Naive thymus-derived CD4-positive, alpha-beta T cell (primary cell): ENCODE results near the gene SCO2. TPM values are rescaled to one million over a fixed set of nuclear protein-coding genes. Genes with fewer than 3 reads are reported as not detected.
A peak's percentile ranks its signal among the peaks of the same experiment; 100 is the strongest.
"Not testable (repeated sequence)": the region's sequence is repeated elsewhere in the genome, so short reads cannot be mapped to it uniquely, and the experiment has no call there.

Experiments
- ATAC-seq: fragments of 150-1000 bp; cut with Tn5 transposase; 2 replicates; pipeline ENCODE4 v1.10.0; 2021; ENCODE audit warnings: mild to moderate bottlenecking, moderate library complexity
- CTCF ChIA-PET: fragments of 350-600 bp; sonication (Branson Sonifier 250); formaldehyde crosslinking; loops from one replicate; lab custom pipeline; 2021; ENCODE audit warnings: antibody characterized with exemption; lab: Charles Lee
- POLR2A ChIA-PET: fragments of 350-600 bp; sonication (Branson Sonifier 250); formaldehyde crosslinking; loops from one replicate; lab custom pipeline; 2021; ENCODE audit warnings: antibody characterized with exemption, inconsistent platforms; lab: Charles Lee
- DNase-seq, 9 donors: peaks; one replicate each; pipeline versions ENCODE4 v3.0.0 to v3.0.0-alpha.2; 2020 to 2022; ENCODE audit warnings: mixed read lengths in 1 of 9
- H3K27ac ChIP-seq: one replicate; pipeline ENCODE4 v1.7.0; 2013; ENCODE audit warnings: mild to moderate bottlenecking, low read depth, low read length, moderate library complexity
- H3K27me3 ChIP-seq, 2 donors: one replicate each; pipeline ENCODE4 v1.7.0; 2013; ENCODE audit warnings: low read length in 2 of 2, mild to moderate bottlenecking in 2 of 2, moderate library complexity in 2 of 2; ENCODE audit not compliant: control insufficient read depth in 2 of 2, insufficient read depth in 2 of 2
- H3K36me3 ChIP-seq, 3 experiments: 1 replicate in 2 of 3; 2 replicates in 1 of 3; pipeline ENCODE4 v1.7.0; 2013; ENCODE audit warnings: low read length in 3 of 3, mild to moderate bottlenecking in 3 of 3, moderate library complexity in 1 of 3; ENCODE audit not compliant: insufficient read depth in 3 of 3, control insufficient read depth in 2 of 3
- H3K4me1 ChIP-seq, 2 donors: one replicate each; pipeline ENCODE4 v1.7.0; 2013; ENCODE audit warnings: low read length in 2 of 2, mild to moderate bottlenecking in 2 of 2, moderate library complexity in 1 of 2; ENCODE audit not compliant: control insufficient read depth in 2 of 2, insufficient read depth in 2 of 2
- H3K4me3 ChIP-seq: 2 replicates; pipeline ENCODE4 v1.7.0; 2013; ENCODE audit warnings: mild to moderate bottlenecking, low read length
- H3K9me3 ChIP-seq, 3 experiments: 1 replicate in 2 of 3; 2 replicates in 1 of 3; pipeline ENCODE4 v1.7.0; 2013; ENCODE audit warnings: low read length in 3 of 3; ENCODE audit not compliant: control insufficient read depth in 2 of 3
- H3K27ac Mint-ChIP-seq, 9 donors: one replicate each; pipeline ENCODE4 v1.8.0; 2020 to 2022; ENCODE audit warnings: mixed read lengths in 9 of 9, mild to moderate bottlenecking in 8 of 9, moderate library complexity in 5 of 9, inconsistent platforms in 2 of 9
- H3K27me3 Mint-ChIP-seq, 5 donors: one replicate each; pipeline ENCODE4 v1.8.0; 2021 to 2022; ENCODE audit warnings: mixed read lengths in 5 of 5, mild to moderate bottlenecking in 1 of 5
- H3K36me3 Mint-ChIP-seq, 5 donors: one replicate each; pipeline ENCODE4 v1.8.0; 2020 to 2022; ENCODE audit warnings: mixed read lengths in 5 of 5, mild to moderate bottlenecking in 3 of 5, inconsistent platforms in 1 of 5
- H3K4me1 Mint-ChIP-seq, 7 donors: one replicate each; pipeline ENCODE4 v1.8.0; 2020 to 2022; ENCODE audit warnings: mixed read lengths in 7 of 7, mild to moderate bottlenecking in 3 of 7, inconsistent platforms in 1 of 7
- H3K4me3 Mint-ChIP-seq, 10 donors: one replicate each; pipeline ENCODE4 v1.8.0; 2020 to 2022; ENCODE audit warnings: mild to moderate bottlenecking in 10 of 10, mixed read lengths in 10 of 10, moderate library complexity in 6 of 10, inconsistent platforms in 2 of 10
- H3K9me3 Mint-ChIP-seq, 11 donors: one replicate each; pipeline ENCODE4 v1.8.0; 2020 to 2022; ENCODE audit warnings: mixed read lengths in 11 of 11, mild to moderate bottlenecking in 4 of 11, inconsistent platforms in 1 of 11, moderate library complexity in 1 of 11
- intact Hi-C, 2 donors: fragments of 100-400 bp; cut with micrococcal nuclease; formaldehyde crosslinking; loops; one replicate each; pipeline ENCODE4 v1.15.1; 2023
- polyA plus RNA-seq, 2 donors: library from polyadenylated mRNA; unstranded; fragments of 300-500 nt; fragmentation: Illumina TruSeq; gene quantifications; one replicate each; pipeline ENCODE4 v1.2.3, GENCODE V29; 2021
- total RNA-seq, 6 experiments: library from RNA in 5 of 6; stranded (reverse) in 5 of 6; gene quantifications; 1 replicate in 5 of 6; 2 replicates in 1 of 6; pipeline ENCODE4 v1.2.3 and lab custom pipeline; 2021 to 2026

Gene SCO2
- total and polyA plus RNA-seq, 7 experiments from 2014 or later = 2.2 to 12.0 (median 5.5) TPM

GRCh38 chr22:50544078-50544745 is 18.8 kb upstream of the SCO2 start:
- ChIA-PET CTCF (interaction anchor here (0.6 to 1.6 kb wide), 3 partner anchors 19 to 739 kb away, joined by 3 to 5 read pairs (median 3); partner anchors contain the start of gene SYCE3), POLR2A (interaction anchor here (1.1 to 3.2 kb wide), 6 partner anchors 16 to 77 kb away, joined by 3 to 19 read pairs (median 5); partner anchors contain the start of genes SCO2 and SYCE3)
- peak overlapping the region; percentile 45 for H3K27ac ChIP-seq
- no peaks in the 10 kb centered on the region for H3K27me3 ChIP-seq
- H3K4me3 Mint-ChIP-seq = peak overlapping the region; percentile 53 to 77 (median 70)
- H3K36me3 Mint-ChIP-seq = peaks cover 0 to 10% (median 0%) of the 10 kb centered on the region in 5 donors
- ATAC-seq (peak; percentile 63), DNase-seq (peak; percentile 60 to 80 (median 71))
- peaks cover 0 to 7% (median 0%) of the 10 kb centered on the region in 11 donors for H3K9me3 Mint-ChIP-seq
- peaks cover 33 to 40% of the 10 kb centered on the region in 2 donors for H3K4me1 ChIP-seq
- intact Hi-C loops = loop anchor here (1.0 to 2.0 kb wide), 8 partner anchors 13 to 76 kb away; partner anchors contain the start of genes CHKB (in 1 of the 2), NCAPH2 (in 1 of the 2), SCO2 (in 1 of the 2) and SYCE3 (in 1 of the 2)
- no peaks in the 10 kb centered on the region for H3K9me3 ChIP-seq
- peak overlapping the region; percentile 67 for H3K4me3 ChIP-seq
- H3K27ac Mint-ChIP-seq = peak overlapping the region in 6 of 9 donors; percentile 49 to 93 (median 75)
- H3K36me3 ChIP-seq = no peaks in the 10 kb centered on the region
- H3K27me3 Mint-ChIP-seq = no peaks in the 10 kb centered on the region
- peaks cover 31 to 59% (median 36%) of the 10 kb centered on the region in 7 donors for H3K4me1 Mint-ChIP-seq

GRCh38 chr22:50542416-50542927 is 17.1 kb upstream of the SCO2 start:
- no peaks in the 10 kb centered on the region for H3K27me3 ChIP-seq
- H3K4me3 ChIP-seq = no peak overlapping the region
- Mint-ChIP-seq H3K4me1 (peaks cover 38 to 67% (median 45%) of the 10 kb centered on the region in 7 donors), H3K36me3 (peaks cover 0 to 18% (median 0%) of the 10 kb centered on the region in 5 donors), H3K4me3 (peak overlapping the region in 7 of 10 donors; percentile 2 to 70 (median 37)), H3K9me3 (peaks cover 0 to 7% (median 0%) of the 10 kb centered on the region in 11 donors), H3K27me3 (no peaks in the 10 kb centered on the region), H3K27ac (peak overlapping the region in 8 of 9 donors; percentile 51 to 100 (median 68))
- POLR2A ChIA-PET = interaction anchor here (1.0 to 1.1 kb wide), 2 partner anchors 17 to 72 kb away, joined by 3 to 4 read pairs; partner anchors contain the start of gene SCO2
- peaks cover 38 to 46% of the 10 kb centered on the region in 2 donors for H3K4me1 ChIP-seq
- H3K36me3 ChIP-seq = no peaks in the 10 kb centered on the region
- intact Hi-C loops = no loop called here
- no peaks in the 10 kb centered on the region for H3K9me3 ChIP-seq
- ATAC-seq (peak; percentile 36), DNase-seq (no peak)
- no peak overlapping the region for H3K27ac ChIP-seq
- CTCF ChIA-PET = interaction anchor here (0.7 to 1.3 kb wide), 2 partner anchors 14 to 17 kb away, joined by 3 to 5 read pairs; partner anchors contain the start of gene SCO2

GRCh38 chr22:50541667-50542026 is 16.2 kb upstream of the SCO2 start:
- ChIA-PET CTCF (interaction anchor here (1.3 to 1.4 kb wide), 2 partner anchors 16 kb away, joined by 5 to 7 read pairs; partner anchors contain the start of gene SCO2), POLR2A (interaction anchor here (2.5 to 4.5 kb wide), 3 partner anchors 10 to 22 kb away, joined by 13 to 127 read pairs (median 20); partner anchors contain the start of genes SCO2, SYCE3 and TYMP)
- H3K4me3 Mint-ChIP-seq, DNase-seq, intact Hi-C loops, H3K9me3 ChIP-seq, H3K27ac ChIP-seq, H3K4me3 ChIP-seq, H3K27me3 ChIP-seq, H3K27me3 Mint-ChIP-seq, H3K9me3 Mint-ChIP-seq, H3K36me3 ChIP-seq: not testable (repeated sequence)
- H3K27ac Mint-ChIP-seq = peak overlapping the region in 6 of 9 donors; percentile 59 to 100 (median 96)
- peaks cover 38 to 73% (median 46%) of the 10 kb centered on the region in 7 donors for H3K4me1 Mint-ChIP-seq
- H3K4me1 ChIP-seq = peaks cover 38 to 46% of the 10 kb centered on the region in 2 donors
- ATAC-seq = peak; percentile 33
- peaks cover 0 to 18% (median 0%) of the 10 kb centered on the region in 5 donors for H3K36me3 Mint-ChIP-seq

- no peak overlapping the region for H3K4me3 ChIP-seq
- Mint-ChIP-seq H3K4me3 (peak overlapping the region in 6 of 10 donors; percentile 6 to 73 (median 34)), H3K27me3 (no peaks in the 10 kb centered on the region), H3K4me1 (peaks cover 34 to 70% (median 38%) of the 10 kb centered on the region in 7 donors), H3K36me3 (peaks cover 0 to 18% (median 0%) of the 10 kb centered on the region in 5 donors), H3K27ac (peak overlapping the region; percentile 78 to 100 (median 99)), H3K9me3 (peaks cover 0 to 7% (median 0%) of the 10 kb centered on the region in 11 donors)
- intact Hi-C loops = no loop called here
- no peaks in the 10 kb centered on the region for H3K9me3 ChIP-seq
- ATAC-seq = no peak
- no peaks in the 10 kb centered on the region for H3K27me3 ChIP-seq
- CTCF ChIA-PET = interaction anchor here (0.7 to 2.4 kb wide), 6 partner anchors 8 to 81 kb away, joined by 3 to 9 read pairs (median 6); partner anchors contain the start of genes SCO2 and SYCE3
- H3K27ac ChIP-seq = peak overlapping the region; percentile 99
- no peak for DNase-seq
- no peaks in the 10 kb centered on the region for H3K36me3 ChIP-seq
- H3K4me1 ChIP-seq = peaks cover 30 to 42% of the 10 kb centered on the region in 2 donors
- POLR2A ChIA-PET = interaction anchor here (0.6 to 4.5 kb wide), 18 partner anchors 8 to 346 kb away, joined by 3 to 127 read pairs (median 6); partner anchors contain the start of genes CHKB, HDAC10, LMF2 and NCAPH2
Measured at GRCh38 chr22:50540381-50540780, 15.0 kb upstream of the SCO2 start.

GRCh38 chr22:50537765-50538164 is 12.4 kb upstream of the SCO2 start:
- DNase-seq (no peak), ATAC-seq (no peak)
- H3K36me3 ChIP-seq = no peaks in the 10 kb centered on the region
- H3K4me1 ChIP-seq = peaks cover 14 to 24% of the 10 kb centered on the region in 2 donors
- Mint-ChIP-seq H3K27me3 (peaks cover 0 to 2% (median 0%) of the 10 kb centered on the region in 5 donors), H3K27ac (peak overlapping the region; percentile 74 to 100 (median 99)), H3K9me3 (peaks cover 0 to 7% (median 0%) of the 10 kb centered on the region in 11 donors), H3K4me3 (peak overlapping the region in 4 of 10 donors; percentile 5 to 65 (median 56)), H3K36me3 (peaks cover 0 to 18% (median 0%) of the 10 kb centered on the region in 5 donors), H3K4me1 (peaks cover 29 to 79% (median 41%) of the 10 kb centered on the region in 7 donors)
- no peak overlapping the region for H3K4me3 ChIP-seq
- peak overlapping the region; percentile 99 for H3K27ac ChIP-seq
- H3K27me3 ChIP-seq = no peaks in the 10 kb centered on the region
- intact Hi-C loops = loop anchor here in 1 of 2 donors (2.0 to 10.0 kb wide), 3 partner anchors 25 to 573 kb away; partner anchors contain the start of genes CHKB, PIM3 and SYCE3
- ChIA-PET POLR2A (interaction anchor here (1.0 to 4.5 kb wide), 5 partner anchors 11 to 83 kb away, joined by 3 to 127 read pairs (median 39); partner anchors contain the start of genes LMF2, NCAPH2, SCO2 and TYMP), CTCF (interaction anchor here (1.1 to 3.7 kb wide), 2 partner anchors 12 to 13 kb away, joined by 3 to 20 read pairs; partner anchors contain the start of gene SCO2)
- H3K9me3 ChIP-seq = no peaks in the 10 kb centered on the region
